B cell (primary cell): Measurements from ENCODE around the gene SLC2A6.

Experiments used
- CTCF ChIP-seq: fragments of 200-600 bp; IDR thresholded peaks from one replicate; pipeline ENCODE4 v1.8.0; 2022; ENCODE audit warnings: antibody characterized with exemption, mild to moderate bottlenecking
- EZH2 ChIP-seq: IDR thresholded peaks from 2 replicates; pipeline ENCODE4 v1.6.1; 2012; ENCODE audit warnings: borderline replicate concordance, low read depth, mild to moderate bottlenecking, moderate library complexity, low read length; ENCODE audit not compliant: insufficient read depth, poor library complexity, severe bottlenecking

DNA sequence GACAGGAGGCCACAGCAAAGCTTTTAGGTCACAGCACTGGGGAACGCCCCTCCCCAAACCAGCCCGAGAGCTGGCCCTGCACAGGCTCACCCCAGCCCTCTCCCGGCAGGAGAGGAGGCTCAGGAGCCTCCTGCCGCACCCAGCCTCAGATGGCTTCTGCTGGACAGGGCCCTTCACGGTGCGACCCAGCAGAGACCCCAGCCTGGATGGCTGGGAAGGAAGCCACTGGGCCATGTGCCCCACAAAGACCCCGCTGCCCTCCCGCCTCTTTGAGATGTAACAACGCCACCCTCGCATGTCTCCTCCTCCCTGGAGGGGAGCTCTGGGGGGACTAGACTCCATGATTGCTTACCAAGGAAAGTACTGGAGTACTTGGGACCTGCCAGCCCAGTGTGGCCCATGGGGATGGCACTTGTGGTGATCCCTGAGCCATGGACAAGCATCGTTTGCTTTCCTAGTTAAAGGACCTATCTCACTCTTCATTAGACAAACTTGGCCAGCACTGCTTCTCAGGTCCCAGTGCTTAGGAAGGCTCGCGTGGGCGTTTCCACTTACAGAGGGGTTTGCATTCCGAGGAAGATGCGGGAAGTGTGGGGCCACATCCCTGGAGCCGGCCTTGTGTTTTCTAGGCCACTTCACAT lies 36.8 kb upstream of the SLC2A6 start:
- TF ChIP-seq CTCF, result no peak
- TF ChIP-seq EZH2, result no peak
